GM12892 (cell line): Measurements from ENCODE around the gene GALNTL6.

Experiments used
- POLR2A ChIP-seq: IDR thresholded peaks from 2 replicates; pipeline ENCODE4 v1.6.1; 2011; ENCODE audit warnings: low read depth, low read length, control low read depth
- POLR2AphosphoS5 ChIP-seq: IDR thresholded peaks from 2 replicates; pipeline ENCODE4 v1.6.1; 2011; ENCODE audit warnings: low read depth, low read length, control low read depth

- TF ChIP-seq POLR2A = no peak
- TF ChIP-seq POLR2AphosphoS5 = no peak
These were observed 119.0 kb downstream of the GALNTL6 start for GRCh38 chr4:171932238-171932637.
